Measurements from ENCODE around the gene ATRNL1. TPM values are rescaled to one million over a fixed set of nuclear protein-coding genes. Genes with fewer than 3 reads are reported as not detected.

Gene ATRNL1
- total and polyA plus RNA-seq, 2 of the 8 experiments (the other 6 are each of a cell fraction or from before 2014, with no cell fraction given) = 5.1 to 17.6 TPM

- H3K4me2 ChIP-seq (ENCODE audit: insufficient read depth in 1 of 2, low read depth in 2 of 2, low read length in 2 of 2) = no peak overlapping the region
- FAIRE-seq = no peak
- H3K27ac ChIP-seq (ENCODE audit: low read depth, low read length) = no peak overlapping the region
Measured at GRCh38 chr10:115950320-115950719, 857.2 kb downstream of the ATRNL1 start.

More at GRCh38 chr10:115950320-115950719, 857.2 kb downstream of the ATRNL1 start:
- WGBS, 2 experiments (ENCODE audit: extremely low coverage in 1 of 2, insufficient coverage in 1 of 2, insufficient read length in 1 of 2, insufficient replicate concordance in 2 of 2, low coverage in 1 of 2, low lambda C conversion rate in 2 of 2, missing lambda C conversion rate in 1 of 2) = 94% methylated on average over 3 of the region's 3 CpGs; no CpG with 5 or more reads in 1 of the 2 experiments
- Histone ChIP-seq H2BK20ac (ENCODE audit: low read length) (no peak overlapping the region), H3K56ac (replicated peaks; ENCODE audit: insufficient read length, low read depth, low read length) (no peak overlapping the region), H4K20me1 (replicated peaks in 1 of 2; ENCODE audit: control insufficient read depth in 1 of 2, insufficient read depth in 2 of 2, low read length in 2 of 2) (no peaks in the 10 kb centered on the region), H3K9me3 (ENCODE audit: insufficient read depth in 2 of 2, low read depth in 1 of 2, low read length in 1 of 2) (no peaks in the 10 kb centered on the region), H2AFZ (ENCODE audit: low read length) (no peak overlapping the region), H3K79me1 (ENCODE audit: low read depth, low read length) (no peaks in the 10 kb centered on the region), H4K5ac (ENCODE audit: insufficient read length, low read depth, low read length) (no peak overlapping the region), H3K23me2 (ENCODE audit: low read depth, low read length) (no peaks in the 10 kb centered on the region), H3K4ac (replicated peaks; ENCODE audit: insufficient read length, low read depth, low read length) (no peak overlapping the region), H2BK15ac (ENCODE audit: low read length) (no peak overlapping the region), H3K27me3 (replicated peaks in 1 of 4; ENCODE audit: control insufficient read depth in 3 of 4, extremely low read depth in 1 of 4, insufficient read depth in 3 of 4, low read length in 3 of 4) (no peaks in the 10 kb centered on the region), H4K8ac (ENCODE audit: extremely low read depth, insufficient read depth, low read length) (no peak overlapping the region), H2BK12ac (ENCODE audit: low read depth, low read length) (no peak overlapping the region), H3K79me2 (ENCODE audit: control insufficient read depth in 1 of 2, insufficient read depth in 2 of 2, low read length in 2 of 2) (no peaks in the 10 kb centered on the region), H3K18ac (ENCODE audit: extremely low read depth, low read length) (no peak overlapping the region), H3K14ac (ENCODE audit: insufficient read length) (no peak overlapping the region), H3K9ac (replicated peaks in 1 of 4; ENCODE audit: extremely low read depth in 1 of 4, low read depth in 3 of 4, low read length in 3 of 4) (no peak overlapping the region), H3K4me3 (ENCODE audit: extremely low read depth in 1 of 4, insufficient read depth in 2 of 4, low read depth in 3 of 4, low read length in 4 of 4) (no peak overlapping the region), H4K91ac (replicated peaks; ENCODE audit: insufficient read length, low read length) (no peak overlapping the region), H2AK5ac (ENCODE audit: low read depth, low read length) (no peak overlapping the region), H3K36me3 (ENCODE audit: control insufficient read depth in 2 of 4, insufficient read depth in 4 of 4, low read length in 3 of 4) (no peaks in the 10 kb centered on the region), H2BK120ac (replicated peaks; ENCODE audit: low read depth, low read length) (no peak overlapping the region), H3K4me1 (replicated peaks in 1 of 4; ENCODE audit: control insufficient read depth in 3 of 4, insufficient read depth in 4 of 4, low read length in 3 of 4) (peaks cover 0 to 4% (median 1%) of the 10 kb centered on the region in 4 experiments; a peak in 1 of 7 replicates), H2BK5ac (ENCODE audit: low read depth, low read length) (no peak overlapping the region), H3K23ac (ENCODE audit: insufficient read length) (no peak overlapping the region)
- DNase-seq (ENCODE audit: low read depth in 1 of 2, low spot score in 2 of 2) = no peak
- ChIA-PET CTCF (ENCODE audit: partially characterized antibody) (interaction anchor here (0.7 to 3.4 kb wide), 7 partner anchors 11 to 170 kb away, joined by 3 to 20 read pairs (median 4); no protein-coding TSS in a partner anchor), POLR2A (ENCODE audit: partially characterized antibody) (no interaction called here)
- TF ChIP-seq MAX (IDR thresholded peaks at IDR 0.05) (no peak), FOSL1 (IDR thresholded peaks at IDR 0.05; ENCODE audit: insufficient read depth, low read depth, low read length) (no peak), ATF3 (IDR thresholded peaks at IDR 0.05; ENCODE audit: insufficient read depth, low read depth, low read length) (no peak)

Data from H1 (cell line).